ENCODE data around the gene CYP2A13. TPM values are rescaled to one million over a fixed set of nuclear protein-coding genes. Genes with fewer than 3 reads are reported as not detected.

The CYP2A13 gene
- total RNA-seq, 1 experiment from 2014 or later, result 0.48 TPM

DNA sequence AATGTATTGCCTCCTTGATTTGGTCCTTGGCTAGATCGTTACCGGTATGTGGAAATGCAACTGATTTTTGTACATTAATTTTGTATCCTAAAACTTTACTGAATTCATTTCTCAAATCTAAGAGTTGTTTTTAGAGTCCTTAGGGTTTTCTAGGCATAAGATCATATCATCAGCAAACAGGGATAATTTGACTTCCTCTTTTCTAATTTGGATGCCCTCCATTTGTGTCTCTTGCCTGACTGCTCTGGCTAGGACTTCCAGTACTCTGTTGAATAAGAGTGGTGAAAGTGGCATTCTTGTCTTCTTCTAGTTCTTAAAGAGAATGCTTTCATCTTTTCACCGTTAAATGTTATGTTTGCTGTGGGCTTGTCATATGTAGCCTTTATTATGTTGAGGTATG lies 12.0 kb upstream of the CYP2A13 start (continued):
- TF ChIP-seq IRF2 (CRISPR knock-in tag; IDR thresholded peaks at IDR 0.05; ENCODE audit: borderline replicate concordance, low read depth) (no peak), ATF1 (CRISPR knock-in tag; IDR thresholded peaks at IDR 0.05) (no peak)

DNA sequence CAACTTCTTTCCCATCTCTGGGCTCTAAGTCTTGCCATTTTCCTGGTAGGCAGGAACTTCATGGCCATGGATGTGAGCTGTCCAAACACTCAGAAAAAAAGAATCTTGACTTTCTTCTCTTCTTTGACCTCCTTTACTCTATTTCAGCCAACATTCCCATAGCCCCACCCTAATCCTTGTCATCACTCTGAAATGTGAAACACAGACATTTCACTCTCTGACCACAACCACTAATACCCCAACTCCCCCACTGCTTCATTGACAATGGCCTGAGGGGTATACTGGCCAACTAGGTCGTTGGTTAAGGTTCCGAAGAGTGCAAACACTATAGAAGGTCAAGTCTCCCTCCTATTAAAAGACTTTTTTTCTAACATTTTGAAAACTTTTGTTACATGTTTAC lies 4.7 kb upstream of the CYP2A13 start:
- Mint-ChIP-seq H3K27me3 (ENCODE audit: low read depth) (peaks cover 42% of the 10 kb centered on the region), H3K9me3 (peaks cover 38% of the 10 kb centered on the region), H3K36me3 (peaks cover 13% of the 10 kb centered on the region), H3K4me3 (no peak overlapping the region), H3K27ac (no peak overlapping the region), H3K4me1 (no peaks in the 10 kb centered on the region)
- no peak for DNase-seq (ENCODE audit: low spot score)
- CTCF ChIA-PET, result interaction anchor here (0.7 kb wide), 1 partner anchor 61 kb away, joined by 3 read pairs; no protein-coding TSS in a partner anchor
- POLR2A ChIA-PET, result no interaction called here
- no peak for TF ChIP-seq PRRX2 (CRISPR knock-in tag; IDR thresholded peaks at IDR 0.05)
- TF ChIP-seq RELA (CRISPR knock-in tag; IDR thresholded peaks at IDR 0.05; ENCODE audit: borderline replicate concordance), result no peak
- no peak for TF ChIP-seq ETV6 (CRISPR knock-in tag; IDR thresholded peaks at IDR 0.05)
- TF ChIP-seq, protein P1, sequence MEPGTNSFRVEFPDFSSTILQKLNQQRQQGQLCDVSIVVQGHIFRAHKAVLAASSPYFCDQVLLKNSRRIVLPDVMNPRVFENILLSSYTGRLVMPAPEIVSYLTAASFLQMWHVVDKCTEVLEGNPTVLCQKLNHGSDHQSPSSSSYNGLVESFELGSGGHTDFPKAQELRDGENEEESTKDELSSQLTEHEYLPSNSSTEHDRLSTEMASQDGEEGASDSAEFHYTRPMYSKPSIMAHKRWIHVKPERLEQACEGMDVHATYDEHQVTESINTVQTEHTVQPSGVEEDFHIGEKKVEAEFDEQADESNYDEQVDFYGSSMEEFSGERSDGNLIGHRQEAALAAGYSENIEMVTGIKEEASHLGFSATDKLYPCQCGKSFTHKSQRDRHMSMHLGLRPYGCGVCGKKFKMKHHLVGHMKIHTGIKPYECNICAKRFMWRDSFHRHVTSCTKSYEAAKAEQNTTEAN (CRISPR knock-in tag; IDR thresholded peaks at IDR 0.05), result no peak
- TF ChIP-seq TP53 (CRISPR knock-in tag; IDR thresholded peaks at IDR 0.05), result no peak
- TF ChIP-seq, protein P2, sequence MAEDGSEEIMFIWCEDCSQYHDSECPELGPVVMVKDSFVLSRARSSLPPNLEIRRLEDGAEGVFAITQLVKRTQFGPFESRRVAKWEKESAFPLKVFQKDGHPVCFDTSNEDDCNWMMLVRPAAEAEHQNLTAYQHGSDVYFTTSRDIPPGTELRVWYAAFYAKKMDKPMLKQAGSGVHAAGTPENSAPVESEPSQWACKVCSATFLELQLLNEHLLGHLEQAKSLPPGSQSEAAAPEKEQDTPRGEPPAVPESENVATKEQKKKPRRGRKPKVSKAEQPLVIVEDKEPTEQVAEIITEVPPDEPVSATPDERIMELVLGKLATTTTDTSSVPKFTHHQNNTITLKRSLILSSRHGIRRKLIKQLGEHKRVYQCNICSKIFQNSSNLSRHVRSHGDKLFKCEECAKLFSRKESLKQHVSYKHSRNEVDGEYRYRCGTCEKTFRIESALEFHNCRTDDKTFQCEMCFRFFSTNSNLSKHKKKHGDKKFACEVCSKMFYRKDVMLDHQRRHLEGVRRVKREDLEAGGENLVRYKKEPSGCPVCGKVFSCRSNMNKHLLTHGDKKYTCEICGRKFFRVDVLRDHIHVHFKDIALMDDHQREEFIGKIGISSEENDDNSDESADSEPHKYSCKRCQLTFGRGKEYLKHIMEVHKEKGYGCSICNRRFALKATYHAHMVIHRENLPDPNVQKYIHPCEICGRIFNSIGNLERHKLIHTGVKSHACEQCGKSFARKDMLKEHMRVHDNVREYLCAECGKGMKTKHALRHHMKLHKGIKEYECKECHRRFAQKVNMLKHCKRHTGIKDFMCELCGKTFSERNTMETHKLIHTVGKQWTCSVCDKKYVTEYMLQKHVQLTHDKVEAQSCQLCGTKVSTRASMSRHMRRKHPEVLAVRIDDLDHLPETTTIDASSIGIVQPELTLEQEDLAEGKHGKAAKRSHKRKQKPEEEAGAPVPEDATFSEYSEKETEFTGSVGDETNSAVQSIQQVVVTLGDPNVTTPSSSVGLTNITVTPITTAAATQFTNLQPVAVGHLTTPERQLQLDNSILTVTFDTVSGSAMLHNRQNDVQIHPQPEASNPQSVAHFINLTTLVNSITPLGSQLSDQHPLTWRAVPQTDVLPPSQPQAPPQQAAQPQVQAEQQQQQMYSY (CRISPR knock-in tag; IDR thresholded peaks at IDR 0.05), result no peak
- no peak for TF ChIP-seq HMGA2 (CRISPR knock-in tag; IDR thresholded peaks at IDR 0.05)
- TF ChIP-seq, protein P3, sequence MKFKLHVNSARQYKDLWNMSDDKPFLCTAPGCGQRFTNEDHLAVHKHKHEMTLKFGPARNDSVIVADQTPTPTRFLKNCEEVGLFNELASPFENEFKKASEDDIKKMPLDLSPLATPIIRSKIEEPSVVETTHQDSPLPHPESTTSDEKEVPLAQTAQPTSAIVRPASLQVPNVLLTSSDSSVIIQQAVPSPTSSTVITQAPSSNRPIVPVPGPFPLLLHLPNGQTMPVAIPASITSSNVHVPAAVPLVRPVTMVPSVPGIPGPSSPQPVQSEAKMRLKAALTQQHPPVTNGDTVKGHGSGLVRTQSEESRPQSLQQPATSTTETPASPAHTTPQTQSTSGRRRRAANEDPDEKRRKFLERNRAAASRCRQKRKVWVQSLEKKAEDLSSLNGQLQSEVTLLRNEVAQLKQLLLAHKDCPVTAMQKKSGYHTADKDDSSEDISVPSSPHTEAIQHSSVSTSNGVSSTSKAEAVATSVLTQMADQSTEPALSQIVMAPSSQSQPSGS (CRISPR knock-in tag; IDR thresholded peaks at IDR 0.05; ENCODE audit: borderline replicate concordance, low read depth), result no peak
- no peak for TF ChIP-seq NR3C1 (CRISPR knock-in tag; conservative IDR thresholded peaks at IDR 0.05; ENCODE audit: low read depth)
- ATAC-seq, result no peak

DNA sequence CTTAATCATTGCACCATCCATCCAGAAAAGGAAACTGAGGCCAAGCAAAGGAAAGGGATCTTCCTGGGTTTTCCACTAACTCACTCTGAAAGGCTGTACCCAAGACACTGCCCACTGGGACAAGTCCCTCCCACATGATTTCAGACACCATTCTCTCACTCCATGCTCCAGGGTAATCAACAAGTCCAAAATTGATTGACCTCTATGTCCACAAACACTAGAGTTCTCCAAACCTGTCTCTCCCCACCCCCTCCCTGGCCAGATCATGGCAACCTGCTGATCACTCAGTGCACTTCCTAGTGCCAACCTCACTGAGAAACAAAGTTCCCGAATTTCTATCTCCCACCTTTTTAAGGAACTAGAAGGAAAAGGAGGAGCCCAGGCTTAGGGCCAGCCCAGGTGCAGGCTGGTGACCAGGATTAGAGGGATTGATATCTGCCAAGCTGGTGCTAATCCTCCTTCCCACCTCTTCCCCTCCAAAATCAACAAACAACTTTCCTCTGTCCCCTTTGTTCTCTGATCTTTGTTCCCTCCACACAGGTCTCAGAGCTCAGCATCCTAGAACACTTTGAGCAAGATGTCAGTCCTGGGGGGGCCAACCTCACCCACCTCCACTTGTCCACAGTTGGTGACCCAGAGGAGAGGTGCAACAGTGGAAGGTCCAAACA lies 2.4 kb upstream of the CYP2A13 start:
- peaks cover 60% of the 10 kb centered on the region for H3K27me3 Mint-ChIP-seq (ENCODE audit: low read depth)
- POLR2A ChIA-PET, result no interaction called here
- no peak for ATAC-seq
- H3K4me1 Mint-ChIP-seq, result peaks cover 13% of the 10 kb centered on the region
- DNase-seq (ENCODE audit: low spot score), result no peak
- H3K27ac Mint-ChIP-seq, result no peak overlapping the region
- no peak overlapping the region for H3K4me3 Mint-ChIP-seq
- CTCF ChIA-PET, result no interaction called here
- peaks cover 19% of the 10 kb centered on the region for H3K9me3 Mint-ChIP-seq
- H3K36me3 Mint-ChIP-seq, result peaks cover 4% of the 10 kb centered on the region
- TF ChIP-seq RELA (CRISPR knock-in tag; IDR thresholded peaks at IDR 0.05; ENCODE audit: borderline replicate concordance) (no peak), CREB1 (CRISPR knock-in tag; IDR thresholded peaks at IDR 0.05) (no peak), ESRRA (CRISPR knock-in tag; IDR thresholded peaks at IDR 0.05; ENCODE audit: borderline replicate concordance) (no peak)
- TF ChIP-seq, protein P4, sequence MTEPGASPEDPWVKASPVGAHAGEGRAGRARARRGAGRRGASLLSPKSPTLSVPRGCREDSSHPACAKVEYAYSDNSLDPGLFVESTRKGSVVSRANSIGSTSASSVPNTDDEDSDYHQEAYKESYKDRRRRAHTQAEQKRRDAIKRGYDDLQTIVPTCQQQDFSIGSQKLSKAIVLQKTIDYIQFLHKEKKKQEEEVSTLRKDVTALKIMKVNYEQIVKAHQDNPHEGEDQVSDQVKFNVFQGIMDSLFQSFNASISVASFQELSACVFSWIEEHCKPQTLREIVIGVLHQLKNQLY (CRISPR knock-in tag; IDR thresholded peaks at IDR 0.05), result no peak
- TF ChIP-seq, protein P2 (CRISPR knock-in tag; IDR thresholded peaks at IDR 0.05), result no peak
- TF ChIP-seq, protein P5, sequence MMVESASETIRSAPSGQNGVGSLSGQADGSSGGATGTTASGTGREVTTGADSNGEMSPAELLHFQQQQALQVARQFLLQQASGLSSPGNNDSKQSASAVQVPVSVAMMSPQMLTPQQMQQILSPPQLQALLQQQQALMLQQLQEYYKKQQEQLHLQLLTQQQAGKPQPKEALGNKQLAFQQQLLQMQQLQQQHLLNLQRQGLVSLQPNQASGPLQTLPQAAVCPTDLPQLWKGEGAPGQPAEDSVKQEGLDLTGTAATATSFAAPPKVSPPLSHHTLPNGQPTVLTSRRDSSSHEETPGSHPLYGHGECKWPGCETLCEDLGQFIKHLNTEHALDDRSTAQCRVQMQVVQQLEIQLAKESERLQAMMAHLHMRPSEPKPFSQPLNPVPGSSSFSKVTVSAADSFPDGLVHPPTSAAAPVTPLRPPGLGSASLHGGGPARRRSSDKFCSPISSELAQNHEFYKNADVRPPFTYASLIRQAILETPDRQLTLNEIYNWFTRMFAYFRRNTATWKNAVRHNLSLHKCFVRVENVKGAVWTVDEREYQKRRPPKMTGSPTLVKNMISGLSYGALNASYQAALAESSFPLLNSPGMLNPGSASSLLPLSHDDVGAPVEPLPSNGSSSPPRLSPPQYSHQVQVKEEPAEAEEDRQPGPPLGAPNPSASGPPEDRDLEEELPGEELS (CRISPR knock-in tag; IDR thresholded peaks at IDR 0.05), result no peak
- TF ChIP-seq, protein P6, sequence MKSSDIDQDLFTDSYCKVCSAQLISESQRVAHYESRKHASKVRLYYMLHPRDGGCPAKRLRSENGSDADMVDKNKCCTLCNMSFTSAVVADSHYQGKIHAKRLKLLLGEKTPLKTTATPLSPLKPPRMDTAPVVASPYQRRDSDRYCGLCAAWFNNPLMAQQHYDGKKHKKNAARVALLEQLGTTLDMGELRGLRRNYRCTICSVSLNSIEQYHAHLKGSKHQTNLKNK (CRISPR knock-in tag; IDR thresholded peaks at IDR 0.05), result no peak

All from WTC11 (cell line).